GM21360 (cell line): ENCODE measurements around the gene ZSWIM2.
"Not testable (repeated sequence)": the region's sequence is repeated elsewhere in the genome, so short reads cannot be mapped to it uniquely, and the experiment has no call there.

ENCODE experiments used
- ATAC-seq: cut with Tn5 transposase; IDR thresholded peaks from one replicate; pipeline ENCODE4 v1.9.1; 2021; ENCODE audit warnings: mild to moderate bottlenecking, moderate library complexity; ENCODE audit not compliant: unreplicated experiment

ZSWIM2 gene

DNA sequence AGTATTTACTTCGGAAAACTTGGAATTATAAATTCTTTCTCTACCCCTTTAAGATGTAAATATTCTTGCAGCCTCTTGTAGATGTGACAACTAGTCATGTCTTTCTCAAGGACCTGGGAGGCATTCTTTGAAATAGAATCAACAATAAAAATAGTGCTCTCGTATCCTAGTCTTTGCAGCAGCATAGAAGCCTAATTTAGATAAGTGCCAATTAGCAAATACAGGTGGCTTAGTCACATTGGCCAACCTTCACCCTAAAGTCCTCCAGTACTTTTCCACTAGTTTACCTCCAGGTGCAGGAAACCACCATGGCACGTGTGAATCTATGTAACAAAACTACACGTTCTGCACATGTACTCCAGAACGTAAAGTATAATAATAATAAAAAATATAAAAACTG is 3.5 kb upstream of the ZSWIM2 start:
- no peak for ATAC-seq

GRCh38 chr2:186842373-186842772 is 6.6 kb downstream of the ZSWIM2 start:
- no peak for ATAC-seq

- ATAC-seq = no peak
These were observed 7.0 kb downstream of the ZSWIM2 start for GRCh38 chr2:186841940-186842339.

DNA sequence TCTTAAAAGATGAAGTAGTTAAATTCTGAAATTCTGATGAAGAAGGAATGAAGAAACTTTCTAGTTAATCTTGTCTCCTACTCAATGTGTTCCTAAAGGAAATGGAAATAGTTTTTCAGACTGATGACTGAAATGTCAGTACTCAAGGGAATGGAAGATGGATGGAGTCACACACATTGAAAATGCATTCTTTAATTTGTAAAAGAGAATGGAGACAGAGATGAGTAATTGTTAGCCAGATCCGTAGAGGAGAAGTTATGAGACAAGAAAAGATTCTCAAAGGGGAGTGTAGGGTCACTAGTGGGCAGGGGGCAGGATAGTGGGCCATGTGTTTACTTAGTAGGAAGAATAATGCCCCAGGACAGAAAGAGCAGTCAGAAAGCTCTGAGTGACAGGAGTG is 13.3 kb downstream of the ZSWIM2 start:
- ATAC-seq = no peak

- no peak for ATAC-seq
These were observed 21.0 kb downstream of the ZSWIM2 start for GRCh38 chr2:186827862-186828492.

DNA sequence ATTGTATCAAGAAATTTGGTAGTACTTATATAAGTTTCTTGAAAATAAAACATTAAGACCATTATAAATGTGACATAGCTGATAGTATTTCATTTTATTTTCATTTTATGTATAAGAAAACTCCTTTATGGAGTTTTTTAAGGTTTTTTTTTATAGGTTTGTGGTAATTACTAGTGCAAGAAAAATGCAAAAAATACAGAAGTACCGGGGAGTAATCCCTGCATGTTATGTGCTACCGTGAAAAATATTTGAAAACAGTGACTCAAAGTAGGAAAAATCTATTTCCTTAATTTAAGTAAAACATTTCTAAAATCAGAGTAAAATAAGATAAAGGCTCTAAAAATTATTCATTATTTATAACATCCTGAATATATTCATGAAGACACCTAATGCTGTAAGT is 21.6 kb downstream of the ZSWIM2 start:
- no peak for ATAC-seq

- no peak for ATAC-seq
These were observed 26.6 kb downstream of the ZSWIM2 start for GRCh38 chr2:186822323-186822722.

DNA sequence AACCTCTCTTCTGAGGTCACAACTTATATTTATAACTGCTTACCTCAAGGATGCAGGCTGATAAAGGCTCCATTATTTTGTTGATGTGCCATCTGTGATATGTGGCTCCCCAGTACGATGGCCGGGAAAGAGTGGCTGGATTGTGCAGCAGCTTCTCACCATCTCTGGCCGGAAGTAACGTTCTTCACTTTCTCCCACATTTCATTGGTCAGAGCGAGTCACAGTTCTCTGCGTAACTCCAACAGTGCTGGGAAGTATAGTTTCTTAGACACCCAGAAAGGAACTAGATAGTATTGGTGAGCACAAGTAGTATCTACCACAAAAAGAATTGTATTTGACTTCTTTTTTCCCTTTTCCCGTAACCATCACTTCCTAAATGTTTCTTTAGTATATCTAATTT is 28.7 kb downstream of the ZSWIM2 start:
- no peak for ATAC-seq

DNA sequence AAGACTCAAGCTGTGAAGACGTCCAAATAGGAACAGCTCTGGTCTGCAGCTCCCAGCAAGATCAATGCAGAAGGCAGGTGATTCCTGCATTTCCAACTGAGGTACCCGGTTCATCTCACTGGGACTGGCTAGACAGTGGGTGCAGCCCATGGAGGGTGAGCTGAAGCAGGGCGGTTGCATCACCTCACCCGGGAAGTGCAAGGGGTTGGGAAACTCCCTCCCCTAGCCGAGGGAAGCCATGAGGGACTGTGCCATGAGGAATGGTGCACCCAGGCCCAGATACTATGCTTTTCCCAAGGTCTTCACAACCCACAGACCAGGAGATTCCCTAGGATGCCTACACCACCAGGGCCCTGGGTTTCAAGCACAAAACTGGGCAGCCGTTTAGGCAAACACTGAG is 37.2 kb downstream of the ZSWIM2 start:
- not testable (repeated sequence) for ATAC-seq

- ATAC-seq = no peak
These were observed 42.4 kb downstream of the ZSWIM2 start for GRCh38 chr2:186806591-186806990.

DNA sequence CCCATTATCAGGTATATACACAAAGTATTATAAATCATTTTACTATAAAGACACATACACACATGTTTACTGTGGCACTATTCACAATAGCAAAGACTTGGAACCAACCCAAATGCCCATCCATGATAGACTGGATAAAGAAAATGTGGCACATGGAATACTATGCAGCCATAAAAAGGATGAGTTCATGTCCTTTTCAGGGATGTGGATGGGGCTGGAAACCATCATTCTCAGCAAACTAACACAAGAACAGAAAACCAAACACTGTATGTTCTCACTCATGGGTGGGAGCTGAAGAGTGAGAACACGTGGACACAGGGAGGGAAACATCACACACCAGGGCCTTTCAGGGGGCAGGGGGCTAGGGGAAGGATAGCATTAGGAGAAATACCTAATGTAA is 50.4 kb downstream of the ZSWIM2 start:
- not testable (repeated sequence) for ATAC-seq

- ATAC-seq = no peak
These were observed 64.0 kb downstream of the ZSWIM2 start for GRCh38 chr2:186784930-186785329.

- ATAC-seq = no peak
These were observed 65.7 kb downstream of the ZSWIM2 start for GRCh38 chr2:186783254-186783653.

- no peak for ATAC-seq
These were observed 68.2 kb downstream of the ZSWIM2 start for GRCh38 chr2:186780701-186781316.
